Activated naive CD8-positive, alpha-beta T cell treated with anti-CD3 and anti-CD28 coated beads, Interleukin-2, amount 50 U/mL, for 16 hours (primary cell): ENCODE data around the gene GPR6.

Experiments
- DNase-seq: peaks from one replicate; pipeline ENCODE4 v3.0.0-alpha.2; 2020; ENCODE audit warnings: low read depth, low spot score

Gene GPR6, protein sequence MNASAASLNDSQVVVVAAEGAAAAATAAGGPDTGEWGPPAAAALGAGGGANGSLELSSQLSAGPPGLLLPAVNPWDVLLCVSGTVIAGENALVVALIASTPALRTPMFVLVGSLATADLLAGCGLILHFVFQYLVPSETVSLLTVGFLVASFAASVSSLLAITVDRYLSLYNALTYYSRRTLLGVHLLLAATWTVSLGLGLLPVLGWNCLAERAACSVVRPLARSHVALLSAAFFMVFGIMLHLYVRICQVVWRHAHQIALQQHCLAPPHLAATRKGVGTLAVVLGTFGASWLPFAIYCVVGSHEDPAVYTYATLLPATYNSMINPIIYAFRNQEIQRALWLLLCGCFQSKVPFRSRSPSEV

DNA sequence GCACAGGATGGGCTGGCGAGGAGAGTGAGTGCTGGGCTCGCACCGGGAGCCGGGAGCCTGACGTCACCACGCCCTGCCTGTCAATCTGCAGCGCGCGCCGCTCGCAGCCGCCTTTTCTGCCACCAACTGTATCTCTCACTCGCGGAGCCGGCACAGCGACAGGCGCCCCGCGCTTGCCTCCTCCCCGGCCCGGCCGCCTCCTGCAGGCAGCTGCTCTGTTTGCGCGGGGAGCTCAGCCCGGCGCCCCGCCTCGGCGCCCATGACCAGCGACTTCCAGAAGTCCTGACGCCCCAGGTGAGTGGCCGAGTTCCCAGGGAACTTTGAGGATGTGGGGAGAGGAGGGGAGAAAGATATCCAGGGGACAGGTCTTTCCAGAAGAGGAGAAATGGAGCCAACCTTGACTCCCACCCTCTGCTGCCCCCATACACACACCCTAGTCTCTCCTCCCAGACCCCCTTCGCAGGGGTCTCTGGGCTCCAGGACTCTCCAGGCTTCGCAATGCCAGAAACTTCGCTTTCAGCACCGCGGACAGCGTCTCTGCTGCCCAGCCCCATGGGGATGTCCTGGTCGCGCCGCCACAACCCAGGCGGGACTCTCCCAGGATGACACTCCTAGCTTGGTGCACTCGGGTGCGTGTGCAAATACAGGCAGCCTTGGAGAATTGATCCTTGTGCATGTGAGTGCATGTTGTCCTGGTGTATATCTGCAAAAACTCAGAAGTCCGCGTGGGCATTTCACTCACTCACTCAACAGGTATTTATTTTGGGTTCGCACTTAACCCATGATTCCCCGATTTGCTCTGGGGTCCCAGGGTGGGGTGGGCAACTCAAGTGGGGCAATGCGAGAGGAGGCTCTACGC is at the start of gene GPR6:
GPR6 (plus strand) TSS at position 138 of the 859 bp plus-strand sequence. CDS start 802 bp downstream, outside the sequence.
- no peak for DNase-seq

DNA sequence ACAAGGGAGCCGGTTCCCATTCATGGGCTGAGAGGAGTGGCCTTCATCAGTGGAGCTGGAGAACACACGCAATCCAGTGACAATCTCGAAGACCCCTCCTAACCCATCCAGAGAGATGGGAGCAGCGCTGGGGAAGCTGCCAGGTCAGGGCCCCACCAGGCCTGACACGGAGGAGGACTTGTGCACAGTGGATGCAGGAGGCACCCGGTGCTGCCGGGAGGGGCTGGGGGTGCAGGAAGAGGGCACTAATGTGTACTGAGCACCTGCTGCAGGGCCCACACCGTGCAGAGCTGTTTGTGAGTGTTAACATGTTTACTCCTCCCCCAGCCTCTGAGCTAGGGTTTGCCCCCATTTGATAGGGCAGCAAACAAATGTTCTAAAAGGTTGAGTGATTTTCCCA is 43.8 kb upstream of the GPR6 start:
- DNase-seq = no peak

DNA sequence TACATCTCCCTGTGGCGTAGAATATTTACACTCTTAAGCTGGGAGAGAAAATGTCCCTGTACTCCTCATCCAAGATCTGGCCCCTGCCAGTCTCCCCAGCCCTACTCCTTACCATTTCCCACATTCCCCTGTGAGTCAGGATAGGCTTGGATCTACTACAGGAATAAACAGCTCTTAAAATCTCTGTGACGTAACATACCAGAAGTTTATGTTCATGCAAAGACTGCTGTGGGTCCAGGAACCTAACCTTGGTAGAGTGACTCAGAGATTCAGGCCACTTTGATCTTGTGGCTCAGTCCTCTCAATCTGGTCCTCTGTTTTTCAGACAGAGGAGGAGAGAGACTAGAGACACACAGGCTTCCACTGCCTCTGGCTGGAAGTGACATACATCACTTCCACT is 38.5 kb upstream of the GPR6 start:
- no peak for DNase-seq

DNA sequence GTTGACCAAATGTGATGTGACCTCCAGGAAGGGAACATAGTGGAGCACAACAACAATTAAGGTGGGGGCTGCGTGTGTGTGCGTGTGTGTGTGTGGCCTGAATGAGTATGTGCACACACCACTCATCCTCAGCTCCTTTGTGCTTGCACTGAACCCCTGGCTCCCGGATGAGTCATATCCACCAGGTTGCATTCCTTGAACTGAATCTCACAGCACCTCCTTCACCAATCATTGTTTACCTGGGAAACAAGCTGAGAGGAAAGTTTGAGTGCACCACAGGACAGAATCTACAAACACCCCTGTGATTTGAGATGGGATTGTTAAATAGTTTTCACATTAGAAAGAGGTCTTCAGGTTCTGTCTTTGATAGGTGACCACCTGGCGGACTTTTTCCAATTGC is 33.7 kb upstream of the GPR6 start:
- no peak for DNase-seq

DNA sequence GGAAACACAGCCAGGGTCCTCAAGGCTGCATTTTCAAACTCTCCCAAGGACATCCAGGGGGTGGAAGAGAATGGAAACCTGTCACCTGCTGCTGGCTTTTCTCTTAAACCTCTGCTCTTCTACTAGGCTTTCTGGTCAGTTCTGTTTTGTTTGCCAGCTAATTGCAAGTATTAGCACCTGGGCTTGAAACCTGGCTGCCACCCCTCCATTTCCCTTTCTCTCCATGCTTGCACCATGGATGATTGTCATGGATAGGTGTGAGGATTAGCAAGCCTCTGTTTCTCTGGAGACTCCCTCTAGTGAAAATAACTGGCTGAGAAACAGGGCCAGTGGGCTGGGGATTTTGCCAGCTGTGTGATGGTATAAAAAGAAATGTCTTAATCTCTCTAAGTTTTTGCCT is 33.0 kb upstream of the GPR6 start:
- no peak for DNase-seq

DNA sequence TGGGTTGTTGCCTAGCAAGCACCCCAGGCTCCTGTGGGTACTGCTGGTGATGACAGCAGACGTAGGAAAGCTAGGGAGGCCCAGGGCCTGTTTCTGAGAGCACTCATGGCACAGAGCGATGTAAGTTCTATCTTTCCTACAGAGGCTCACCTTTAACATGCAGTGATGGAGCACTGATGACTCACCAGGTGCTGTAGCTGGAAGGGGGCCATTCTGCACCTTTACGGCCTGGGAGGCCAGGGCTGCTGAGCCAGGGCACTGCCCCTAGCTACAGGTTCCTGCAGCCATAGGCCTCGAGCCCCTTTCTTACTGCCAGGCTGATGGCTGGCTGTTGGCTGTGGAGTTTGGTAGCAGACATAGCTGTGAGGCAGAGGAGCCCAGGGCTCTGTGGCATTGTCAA is 31.1 kb upstream of the GPR6 start:
- no peak for DNase-seq

DNA sequence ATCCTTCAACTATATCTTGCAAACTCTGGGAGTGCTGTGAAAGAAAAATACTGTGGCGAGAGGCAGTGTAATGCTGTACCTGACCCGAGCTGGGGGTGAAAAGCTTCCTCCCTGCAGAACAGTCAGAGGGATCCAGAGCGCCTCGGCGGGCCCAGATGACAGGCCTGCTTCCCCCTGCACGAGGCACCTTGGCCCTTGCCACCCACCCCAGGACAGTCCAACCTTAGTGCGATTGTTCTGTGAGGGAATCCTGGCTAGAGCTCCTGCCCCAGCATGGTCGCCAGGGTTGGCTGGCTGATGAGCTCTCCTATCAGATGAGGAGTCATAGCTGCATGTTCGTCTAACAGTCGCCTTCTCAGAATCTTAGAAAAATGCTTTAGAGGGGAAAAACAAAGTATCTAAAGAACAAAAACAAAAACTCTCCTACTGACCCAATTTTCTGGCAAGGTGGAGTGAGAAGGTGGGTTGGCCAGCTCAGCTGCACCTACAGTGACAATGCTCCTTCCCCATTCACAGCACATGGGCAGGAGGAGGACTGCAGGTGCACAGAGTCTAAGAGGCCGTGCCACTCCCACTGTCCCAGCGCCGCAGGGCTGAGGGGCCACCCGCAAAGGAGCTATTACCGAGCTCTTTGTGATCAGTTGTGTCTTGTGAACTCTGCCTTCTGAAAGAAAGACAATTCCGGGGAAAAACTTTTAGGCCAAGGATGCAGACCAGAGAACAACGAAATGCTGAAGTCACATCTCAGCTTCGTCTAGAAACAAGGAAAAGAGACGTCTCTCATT is 28.6 kb upstream of the GPR6 start:
- no peak for DNase-seq

DNA sequence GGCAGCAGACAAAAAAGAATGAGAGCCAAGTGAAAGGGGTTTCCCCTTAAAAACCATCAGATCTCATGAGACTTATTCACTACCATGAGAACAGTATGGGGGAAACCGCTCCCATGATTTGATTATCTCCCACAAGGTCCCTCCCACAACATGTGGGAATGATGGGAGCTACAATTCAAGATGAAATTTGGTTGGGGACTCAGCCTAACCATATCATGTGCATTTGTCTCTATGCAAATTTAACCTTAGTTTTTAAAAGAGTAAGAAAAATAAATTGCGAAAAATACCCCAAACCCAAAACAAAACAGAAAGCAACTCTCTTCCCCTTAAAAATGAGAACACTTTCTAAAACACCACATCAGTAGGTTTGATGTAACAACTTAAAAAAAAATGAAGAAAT is 22.6 kb upstream of the GPR6 start:
- DNase-seq = no peak

DNA sequence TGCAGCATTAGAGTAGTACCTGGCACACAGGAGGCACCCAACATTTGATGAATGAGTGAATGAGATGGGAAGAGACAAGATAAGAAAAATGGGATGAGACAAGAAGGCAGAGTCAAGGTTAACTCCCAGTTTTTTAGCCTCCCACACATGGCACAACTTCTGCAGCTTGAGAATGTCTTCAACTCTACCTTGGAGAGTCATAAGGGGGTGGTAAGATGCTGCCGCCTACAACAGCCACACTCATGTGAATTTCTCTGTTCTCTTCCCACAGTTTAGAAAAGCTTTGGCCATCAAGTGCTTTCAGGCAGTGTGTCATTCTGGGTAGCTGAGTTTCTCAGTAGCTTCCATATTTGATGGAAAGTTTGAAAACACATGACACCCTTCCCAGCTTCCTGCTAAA is 19.5 kb upstream of the GPR6 start:
- no peak for DNase-seq

DNA sequence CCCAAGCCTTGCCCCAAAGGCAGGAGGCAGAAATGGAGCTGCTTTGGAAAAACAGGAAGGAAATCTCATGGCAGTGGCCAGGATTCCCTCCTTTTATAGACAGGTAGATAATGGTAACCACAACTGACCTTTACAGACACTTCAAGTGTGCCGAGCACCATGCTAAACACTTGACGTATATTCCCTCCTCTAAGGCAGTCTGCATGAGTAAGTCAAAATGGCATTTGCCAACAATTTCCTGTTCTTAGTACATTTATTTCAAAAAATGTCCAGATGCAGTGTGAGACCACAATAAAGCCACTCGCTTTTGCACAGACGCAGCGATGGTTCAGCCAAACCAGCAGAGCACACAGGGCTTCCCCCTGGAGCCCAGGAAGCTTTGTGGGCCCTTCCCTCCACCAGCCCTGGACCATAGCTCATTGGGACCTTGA is 16.5 kb upstream of the GPR6 start:
- no peak for DNase-seq

DNA sequence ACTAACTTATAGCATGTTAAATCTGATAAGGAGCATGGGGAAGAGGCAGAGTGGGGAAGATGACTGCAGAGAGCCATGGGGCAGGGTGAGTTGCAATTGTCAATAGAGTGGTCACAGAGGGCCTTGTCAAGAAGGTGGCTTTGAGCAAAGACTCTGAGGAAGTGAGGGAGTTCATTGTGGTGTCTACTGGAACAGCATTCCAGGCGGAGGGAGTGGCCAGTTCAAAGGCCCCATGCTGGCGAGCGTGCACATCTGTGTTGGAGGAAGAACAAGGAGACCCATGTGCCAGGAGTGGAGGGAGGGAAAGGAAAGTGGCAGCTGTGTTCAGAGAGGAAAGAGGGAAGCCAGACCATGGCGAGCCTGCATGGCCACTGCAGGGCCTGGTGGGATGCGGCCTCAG is 15.8 kb upstream of the GPR6 start:
- DNase-seq = no peak

DNA sequence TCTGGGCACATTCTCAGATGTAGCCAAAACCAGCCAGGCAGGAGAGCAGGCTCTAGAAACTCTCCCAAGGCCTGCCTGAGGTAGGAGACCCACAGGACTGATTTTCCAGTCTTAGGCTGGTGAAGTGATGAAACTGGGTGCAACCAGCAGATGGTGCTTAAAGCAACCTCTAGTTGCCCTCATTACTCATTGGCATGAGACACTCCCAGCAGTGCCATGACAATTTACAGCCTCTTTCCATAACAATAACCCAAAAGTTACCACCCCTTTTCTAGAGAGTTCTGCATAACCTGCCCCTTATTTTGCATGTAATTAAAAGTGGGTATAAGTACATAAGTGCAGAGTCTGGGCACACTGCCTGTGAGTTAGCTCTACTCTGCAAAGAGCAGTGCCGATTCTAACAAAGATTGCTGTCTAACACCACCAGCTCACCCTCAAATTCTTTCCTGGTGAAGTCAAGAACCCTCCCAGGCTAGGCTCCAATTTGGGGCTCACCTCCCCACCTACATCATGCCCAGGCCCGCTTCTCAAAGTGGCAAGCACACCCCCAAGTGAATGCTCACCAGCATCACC is 14.4 kb upstream of the GPR6 start:
- DNase-seq = no peak

DNA sequence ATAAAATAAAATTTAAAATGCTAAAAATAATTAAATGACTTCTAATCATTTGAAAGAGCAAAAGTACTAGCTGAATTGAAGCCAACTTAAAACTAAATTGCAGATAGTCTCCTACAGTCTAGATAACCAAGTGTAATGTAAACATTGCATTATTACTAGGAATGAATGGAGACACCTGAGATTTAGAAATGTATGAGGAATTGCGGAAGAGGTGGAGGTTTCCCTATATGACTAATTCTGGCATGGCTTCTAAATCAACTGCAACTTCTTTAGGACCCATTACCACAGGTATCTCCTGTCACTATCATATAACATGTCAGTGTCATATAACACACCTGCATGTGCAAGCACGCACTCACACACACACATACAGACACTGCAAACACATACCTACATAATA is 13.2 kb upstream of the GPR6 start:
- DNase-seq = no peak

DNA sequence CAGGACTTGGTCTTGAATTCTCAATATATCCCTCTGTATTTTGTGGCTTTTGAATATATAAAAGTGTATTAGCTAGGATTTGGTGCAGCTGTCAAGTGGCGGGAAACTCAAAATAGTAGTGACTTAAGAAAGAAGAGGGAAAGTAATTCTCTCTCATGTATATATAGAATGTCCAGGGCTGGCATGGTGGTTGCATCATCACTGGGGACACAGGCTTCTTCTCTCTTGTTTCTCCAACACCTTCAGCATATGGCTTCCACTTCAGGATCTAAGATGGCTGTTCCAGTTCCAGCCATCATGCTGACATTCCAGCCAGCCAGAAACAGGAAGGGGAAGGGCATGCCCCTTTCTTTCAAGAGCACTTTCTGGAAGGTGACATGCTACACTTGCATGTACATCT is 11.8 kb upstream of the GPR6 start:
- DNase-seq = no peak

DNA sequence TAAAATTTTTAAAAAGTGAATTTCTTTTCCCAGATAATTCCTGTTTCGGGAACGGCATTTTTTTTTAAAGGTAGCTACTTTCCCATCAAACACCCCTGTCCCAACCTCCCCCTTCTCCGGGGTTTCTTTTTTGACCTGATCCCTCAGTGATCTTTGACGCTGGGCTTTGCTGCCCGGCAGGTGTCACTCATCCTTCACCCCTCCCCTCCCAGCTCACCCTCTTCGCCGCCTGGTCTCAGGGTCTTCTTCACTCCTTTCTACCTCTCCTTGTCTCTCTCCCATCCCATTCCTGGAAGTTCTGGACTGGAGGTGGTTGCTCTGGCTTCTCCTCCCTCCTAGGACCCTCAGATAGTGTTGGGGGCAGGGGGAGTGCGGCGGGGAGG is 329 bp upstream of the GPR6 start:
- no peak for DNase-seq

DNA sequence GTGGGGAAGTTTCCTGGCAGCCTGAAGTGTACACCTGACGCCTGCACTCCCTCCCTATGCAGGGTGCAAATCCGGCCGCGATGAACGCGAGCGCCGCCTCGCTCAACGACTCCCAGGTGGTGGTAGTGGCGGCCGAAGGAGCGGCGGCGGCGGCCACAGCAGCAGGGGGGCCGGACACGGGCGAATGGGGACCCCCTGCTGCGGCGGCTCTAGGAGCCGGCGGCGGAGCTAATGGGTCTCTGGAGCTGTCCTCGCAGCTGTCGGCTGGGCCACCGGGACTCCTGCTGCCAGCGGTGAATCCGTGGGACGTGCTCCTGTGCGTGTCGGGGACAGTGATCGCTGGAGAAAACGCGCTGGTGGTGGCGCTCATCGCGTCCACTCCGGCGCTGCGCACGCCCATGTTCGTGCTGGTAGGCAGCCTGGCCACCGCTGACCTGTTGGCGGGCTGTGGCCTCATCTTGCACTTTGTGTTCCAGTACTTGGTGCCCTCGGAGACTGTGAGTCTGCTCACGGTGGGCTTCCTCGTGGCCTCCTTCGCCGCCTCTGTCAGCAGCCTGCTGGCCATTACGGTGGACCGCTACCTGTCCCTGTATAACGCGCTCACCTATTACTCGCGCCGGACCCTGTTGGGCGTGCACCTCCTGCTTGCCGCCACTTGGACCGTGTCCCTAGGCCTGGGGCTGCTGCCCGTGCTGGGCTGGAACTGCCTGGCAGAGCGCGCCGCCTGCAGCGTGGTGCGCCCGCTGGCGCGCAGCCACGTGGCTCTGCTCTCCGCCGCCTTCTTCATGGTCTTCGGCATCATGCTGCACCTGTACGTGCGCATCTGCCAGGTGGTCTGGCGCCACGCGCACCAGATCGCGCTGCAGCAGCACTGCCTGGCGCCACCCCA is 1.2 kb downstream of the GPR6 start:
- no peak for DNase-seq

DNA sequence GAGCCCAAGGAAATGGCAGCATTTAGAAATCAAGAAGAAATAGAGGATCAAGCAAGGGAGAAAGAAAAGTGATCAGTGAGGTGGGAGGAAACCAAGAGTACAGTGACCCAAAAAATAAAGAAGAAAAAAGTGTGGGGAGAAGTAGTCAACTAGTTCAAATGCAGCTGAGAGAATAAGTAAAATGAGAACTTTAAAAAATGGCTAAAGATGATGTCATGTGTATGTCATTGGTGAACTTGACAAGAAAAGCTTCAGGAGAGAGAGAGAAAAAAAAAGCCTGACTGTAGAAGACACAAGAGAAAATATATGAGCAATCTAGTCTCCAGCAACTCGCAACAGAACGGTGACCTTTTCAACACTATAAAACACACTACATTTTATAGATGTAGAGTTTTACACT is 6.3 kb downstream of the GPR6 start:
- DNase-seq = no peak

DNA sequence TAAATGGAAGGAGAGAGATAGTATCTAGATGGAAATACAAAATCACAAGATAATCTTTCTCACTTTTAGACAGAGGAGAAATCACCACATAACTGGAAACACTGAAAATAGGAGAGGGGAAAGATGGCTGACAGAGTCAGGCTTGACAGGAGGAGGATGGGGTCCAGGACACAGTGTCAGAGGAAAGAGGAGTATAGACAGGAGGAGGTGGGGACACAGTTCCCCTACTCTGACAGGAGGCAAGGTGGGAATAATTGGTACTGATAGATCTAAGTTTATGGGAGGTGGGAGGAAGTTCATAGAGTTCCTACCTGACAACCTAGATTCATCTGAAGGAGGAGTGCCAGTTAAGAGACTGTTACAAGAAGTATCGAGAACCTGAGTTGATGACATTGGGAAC is 9.1 kb downstream of the GPR6 start:
- DNase-seq = no peak

DNA sequence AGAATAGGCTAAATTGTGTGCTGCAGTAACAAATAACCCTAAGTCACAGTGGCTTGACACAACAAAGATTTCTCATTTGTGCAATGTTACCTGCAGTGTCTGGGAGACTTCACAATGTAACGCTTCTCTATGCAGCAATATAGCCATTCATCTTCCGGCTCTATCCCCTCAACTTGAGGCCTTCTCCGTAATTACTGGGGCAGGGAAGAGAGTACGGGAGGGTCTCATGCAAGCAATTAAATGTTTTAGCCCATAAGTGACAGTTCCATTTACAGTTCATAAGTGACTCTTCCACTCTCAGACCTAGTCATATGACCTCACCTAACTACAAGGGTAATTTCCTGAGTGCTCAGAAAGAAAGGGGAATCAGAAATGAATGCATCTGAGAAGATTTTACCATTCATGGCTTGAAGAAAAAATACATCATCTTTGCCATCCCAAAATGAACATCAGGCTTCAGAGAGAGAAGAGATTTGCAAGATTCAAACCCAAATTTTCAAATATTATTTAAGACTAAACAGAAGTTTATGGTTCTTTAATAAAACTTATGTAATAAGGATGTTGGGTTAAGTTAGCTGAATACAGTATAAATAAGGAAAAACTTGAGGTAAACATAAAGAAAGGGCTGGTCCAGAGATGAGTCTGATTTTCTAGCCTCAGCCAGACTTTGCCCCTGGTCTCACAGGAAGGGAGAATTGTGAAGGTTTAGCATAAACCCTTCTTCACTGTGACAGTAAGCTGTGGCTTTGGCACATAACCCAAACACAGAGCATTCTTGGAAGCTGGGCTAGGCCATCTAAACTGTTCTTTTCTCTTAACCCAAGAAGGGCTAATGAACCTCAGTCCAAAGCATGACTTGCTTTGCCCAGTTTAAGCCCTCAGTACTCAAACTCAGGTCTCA is 13.3 kb downstream of the GPR6 start:
- DNase-seq = no peak
